AG08396 (cell line): ENCODE results near the gene RTN4IP1.

ENCODE experiments used
- DNase-seq: peaks from one replicate; pipeline ENCODE4 v3.0.0; 2012; ENCODE audit warnings: low spot score, mixed read lengths

RTN4IP1 gene

GRCh38 chr6:106546691-106547414 lies 82.4 kb downstream of the RTN4IP1 start:
- DNase-seq: peak; percentile 41

DNA sequence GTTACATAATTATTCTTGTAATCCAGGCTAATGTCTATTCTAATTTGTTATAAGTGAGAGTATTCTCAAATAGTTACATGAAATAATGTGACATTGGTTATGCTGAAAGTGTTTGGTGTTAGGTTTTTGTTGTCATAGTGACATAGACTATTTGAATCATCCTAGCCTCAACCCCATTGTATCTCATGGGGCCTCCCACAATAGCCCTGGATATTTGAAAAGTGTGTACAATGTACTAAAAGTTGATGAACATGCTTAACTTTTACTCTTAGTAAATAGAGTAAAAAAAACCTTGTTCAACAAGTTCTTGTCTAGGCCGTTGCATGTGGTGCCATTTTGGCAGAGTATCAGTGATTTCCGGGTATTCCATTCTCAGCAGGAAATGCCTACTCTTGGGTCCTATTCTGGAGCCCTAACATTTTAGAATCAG lies 83.0 kb downstream of the RTN4IP1 start:
- no peak for DNase-seq

DNA sequence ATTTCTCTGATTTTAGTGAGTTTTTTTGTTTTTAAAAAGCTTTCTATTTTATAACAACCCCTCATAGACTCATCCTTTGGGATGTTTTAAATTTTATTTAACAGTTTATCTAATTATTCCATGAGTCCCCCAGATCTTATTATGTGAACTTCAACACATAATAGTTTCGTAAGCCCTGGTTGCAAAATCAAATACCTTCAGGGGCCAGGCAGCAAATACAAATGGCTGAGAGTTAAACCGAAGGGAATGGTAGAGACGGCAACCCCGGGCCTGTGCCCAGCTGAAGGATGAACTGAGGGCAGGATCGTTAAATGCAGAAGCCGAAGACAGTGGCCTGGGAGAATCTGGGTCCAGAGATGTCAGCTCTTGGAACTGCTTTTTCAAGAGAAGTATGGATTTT lies 88.4 kb downstream of the RTN4IP1 start:
- DNase-seq: no peak

- DNase-seq: no peak
Observed at GRCh38 chr6:106540432-106540831, 88.9 kb downstream of the RTN4IP1 start.

DNA sequence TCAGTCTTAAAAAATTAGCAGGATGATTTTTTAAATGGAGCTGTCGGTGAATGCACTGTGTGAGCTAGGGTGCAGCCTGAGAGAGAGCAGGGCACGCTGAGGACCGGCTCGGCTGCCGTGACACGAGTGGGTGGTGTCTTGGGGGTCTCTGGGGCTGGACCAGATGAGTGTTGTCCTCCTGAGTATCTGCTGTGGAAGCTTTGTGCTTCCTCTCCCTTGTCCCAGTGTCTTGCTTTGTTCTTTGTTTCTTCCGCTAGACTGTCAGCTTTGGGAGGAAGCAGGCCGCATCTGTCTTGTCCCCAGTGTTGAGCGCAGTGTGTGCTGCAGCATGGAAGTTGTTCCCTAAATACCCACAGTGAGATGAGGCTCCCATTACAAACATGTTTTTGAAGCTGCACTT lies 89.4 kb downstream of the RTN4IP1 start:
- DNase-seq: no peak

DNA sequence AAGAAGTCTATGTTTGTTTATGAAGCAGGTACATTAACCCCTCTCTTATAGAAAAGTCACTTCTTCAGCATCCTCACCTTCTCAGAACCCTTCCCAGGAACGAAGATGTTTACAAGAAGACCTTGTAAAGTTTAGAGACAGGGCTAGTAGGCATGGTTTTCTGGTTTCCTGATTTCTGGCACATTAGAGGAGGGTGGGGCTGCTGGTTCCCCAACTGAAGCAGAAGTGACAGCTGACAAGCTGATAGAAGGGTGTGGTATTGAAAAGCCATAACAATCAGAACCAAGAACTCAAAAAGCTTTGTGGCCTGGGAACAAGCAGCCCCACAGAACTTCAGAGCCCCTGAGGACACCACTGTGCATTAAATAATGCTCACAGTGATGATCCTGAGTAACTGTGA lies 91.2 kb downstream of the RTN4IP1 start:
- DNase-seq: no peak

DNA sequence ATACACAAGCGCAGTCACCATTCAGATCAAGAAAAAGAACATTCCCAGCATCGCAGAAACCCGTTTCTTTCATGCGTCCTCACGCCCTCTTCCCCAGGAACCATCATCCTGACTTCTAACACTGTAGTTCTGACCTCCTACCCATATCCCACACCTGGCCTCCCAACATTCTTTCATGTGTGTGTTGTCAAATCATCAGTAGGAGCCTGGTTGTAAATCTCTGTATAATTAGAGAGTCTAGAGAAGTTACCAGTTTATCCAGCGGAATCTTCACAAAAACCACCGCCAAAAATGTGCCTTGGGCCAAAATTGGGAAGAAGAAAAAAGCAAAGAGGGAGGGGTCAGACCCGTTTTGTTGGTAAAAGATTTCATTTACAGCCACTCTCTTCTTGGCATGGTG lies 91.6 kb downstream of the RTN4IP1 start:
- DNase-seq: no peak

DNA sequence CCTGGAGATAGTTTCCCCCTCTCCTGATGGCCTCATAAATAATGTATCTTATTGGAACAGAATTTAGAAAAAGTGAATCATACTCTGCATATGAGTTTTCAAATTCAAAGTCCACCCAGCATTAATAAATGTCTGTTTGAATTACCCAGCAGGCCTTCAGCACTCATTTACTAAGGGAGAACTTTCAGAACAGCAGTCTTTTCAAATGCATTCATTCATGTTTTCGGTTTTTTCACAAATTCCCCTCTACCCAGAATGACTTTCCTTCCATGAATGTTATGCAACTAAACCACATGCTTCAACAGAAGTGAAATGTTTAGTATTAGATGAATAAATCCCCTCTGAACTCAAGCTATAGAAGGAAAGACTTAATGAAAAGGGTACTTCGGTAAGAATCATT lies 92.4 kb downstream of the RTN4IP1 start:
- no peak for DNase-seq

GRCh38 chr6:106536357-106536756 lies 92.9 kb downstream of the RTN4IP1 start:
- DNase-seq: no peak

DNA sequence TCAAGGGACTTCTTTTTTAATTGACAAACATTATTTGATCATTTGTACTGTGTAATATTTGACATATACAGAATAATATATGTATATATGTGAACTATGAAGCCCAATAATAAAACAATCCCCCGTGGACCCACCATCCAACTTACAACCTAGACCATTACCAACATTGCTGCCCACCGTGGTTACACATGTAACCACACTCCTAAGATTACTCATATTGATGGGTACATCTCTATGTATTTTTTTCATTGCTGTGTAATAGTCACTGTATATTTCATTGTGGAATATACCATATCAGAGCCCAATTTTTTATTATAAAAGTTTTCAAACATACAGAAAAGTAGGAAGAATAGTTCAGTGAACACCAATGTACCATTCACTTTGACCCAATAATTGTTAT lies 94.3 kb downstream of the RTN4IP1 start:
- no peak for DNase-seq

- no peak for DNase-seq
Observed at GRCh38 chr6:106534564-106534982, 94.7 kb downstream of the RTN4IP1 start.

- no peak for DNase-seq
Observed at GRCh38 chr6:106534004-106534403, 95.3 kb downstream of the RTN4IP1 start.

DNA sequence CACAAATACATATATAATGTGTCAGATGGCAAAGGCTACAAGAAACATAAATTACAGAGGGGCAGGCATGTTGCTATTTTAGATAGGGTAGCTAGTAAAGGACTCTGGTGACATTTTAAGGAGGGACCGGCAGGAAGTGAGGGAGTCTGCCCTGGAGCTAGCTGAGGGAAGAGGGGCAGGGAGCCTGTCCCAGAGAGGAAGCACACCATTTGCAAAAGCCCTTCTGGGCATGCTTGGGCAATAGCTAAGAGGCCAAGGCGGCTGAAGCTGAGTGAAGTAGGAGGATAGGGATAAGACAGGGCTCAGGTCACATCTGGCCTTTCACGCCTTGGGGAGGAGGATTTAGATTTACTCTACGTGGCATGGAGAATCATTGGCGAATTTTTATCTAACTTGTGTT lies 96.2 kb downstream of the RTN4IP1 start:
- DNase-seq: no peak

DNA sequence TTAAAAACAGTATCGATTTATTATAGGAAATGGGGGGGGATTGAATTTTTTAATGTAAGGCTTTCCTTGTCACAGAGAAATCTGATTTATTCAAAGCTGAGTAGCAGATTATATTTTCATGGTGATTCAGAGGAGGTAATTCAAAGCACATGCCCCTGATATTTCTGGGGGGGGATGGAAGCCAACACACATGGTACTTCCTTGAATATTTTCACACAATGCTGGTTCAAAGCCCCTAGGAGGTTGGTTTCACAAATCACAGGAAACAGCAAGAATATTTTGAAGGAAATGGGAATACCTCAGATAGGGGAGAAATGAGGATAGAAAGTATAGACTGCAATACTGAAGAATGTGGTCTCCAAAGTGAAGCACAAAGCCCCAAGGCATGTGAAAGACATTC lies 98.8 kb downstream of the RTN4IP1 start:
- DNase-seq: no peak

- DNase-seq: no peak
Observed at GRCh38 chr6:106530026-106530425, 99.3 kb downstream of the RTN4IP1 start.

DNA sequence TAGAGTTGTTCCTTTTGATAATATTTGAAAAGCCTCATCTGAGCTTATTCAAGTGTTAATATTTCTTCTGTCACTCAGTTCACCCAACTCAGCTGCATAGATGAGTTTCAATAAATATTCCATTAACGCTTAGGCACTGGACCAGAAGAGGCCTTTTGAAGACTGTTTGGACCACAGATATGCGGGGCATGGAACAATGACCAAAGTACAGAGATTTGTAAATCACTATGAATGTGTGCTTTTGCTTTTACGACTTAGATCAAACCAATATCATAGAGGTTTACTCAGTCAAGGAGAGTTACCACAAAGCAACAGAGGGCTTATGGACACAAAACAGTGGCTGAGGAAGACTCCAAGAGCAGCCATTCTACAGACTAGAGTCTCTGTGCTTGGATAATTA lies 99.9 kb downstream of the RTN4IP1 start:
- DNase-seq: no peak

DNA sequence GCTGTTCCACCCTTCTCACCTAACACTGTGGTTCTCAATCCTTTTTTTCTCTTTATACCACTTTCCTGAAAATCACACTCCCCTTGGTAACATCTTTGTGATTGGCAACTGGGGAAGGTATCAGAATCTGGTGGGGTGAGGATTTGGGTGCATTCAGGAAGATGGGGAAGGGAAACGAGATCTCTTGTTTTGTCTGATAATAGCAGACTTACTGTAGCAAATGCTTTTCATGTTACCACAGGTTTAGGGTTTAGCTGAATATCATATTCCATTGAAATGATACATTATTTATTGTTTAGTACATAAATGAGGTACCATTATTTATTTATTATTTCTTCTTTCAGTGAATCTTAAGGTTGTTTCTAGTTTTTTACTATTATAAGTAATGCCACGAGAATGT lies 100.8 kb downstream of the RTN4IP1 start:
- no peak for DNase-seq

GRCh38 chr6:106527979-106528378 lies 101.3 kb downstream of the RTN4IP1 start:
- peak; percentile 62 for DNase-seq

DNA sequence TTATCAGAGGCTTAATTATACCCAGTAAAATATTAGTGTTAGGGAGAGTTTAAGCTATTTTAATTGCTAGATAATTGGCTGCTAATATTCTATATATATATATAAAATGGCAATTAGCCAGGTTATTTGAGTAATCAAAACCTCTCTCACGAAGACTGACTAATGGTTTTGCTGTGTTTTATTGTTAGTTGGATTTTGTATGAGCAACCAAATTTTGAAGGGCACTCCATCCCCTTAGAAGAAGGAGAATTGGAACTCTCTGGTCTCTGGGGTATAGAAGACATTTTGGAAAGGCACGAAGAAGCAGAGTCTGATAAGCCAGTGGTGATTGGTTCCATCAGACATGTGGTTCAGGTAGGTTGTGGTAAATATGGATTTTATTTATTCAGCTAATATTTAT lies 102.2 kb downstream of the RTN4IP1 start:
- DNase-seq: no peak

DNA sequence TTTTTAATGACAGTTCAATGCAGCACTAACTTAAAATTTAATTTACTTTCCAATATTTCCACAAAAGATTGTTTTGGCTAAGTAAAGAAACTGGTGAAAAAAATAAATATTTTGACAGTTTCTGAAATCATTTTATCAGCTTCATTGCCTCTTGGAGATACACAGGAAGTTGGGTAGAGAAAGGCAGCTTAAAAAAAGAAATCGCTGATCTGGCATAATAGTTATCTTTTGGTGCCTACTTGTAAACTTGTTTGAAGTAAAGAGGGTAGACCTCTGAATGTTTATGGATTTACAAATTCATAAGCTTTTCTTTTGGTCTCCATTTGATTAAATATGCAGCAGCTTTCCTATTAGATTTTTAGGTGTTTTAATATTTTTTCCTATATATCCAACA lies 103.4 kb downstream of the RTN4IP1 start:
- no peak for DNase-seq

GRCh38 chr6:106525107-106525881 lies 104.0 kb downstream of the RTN4IP1 start:
- no peak for DNase-seq

DNA sequence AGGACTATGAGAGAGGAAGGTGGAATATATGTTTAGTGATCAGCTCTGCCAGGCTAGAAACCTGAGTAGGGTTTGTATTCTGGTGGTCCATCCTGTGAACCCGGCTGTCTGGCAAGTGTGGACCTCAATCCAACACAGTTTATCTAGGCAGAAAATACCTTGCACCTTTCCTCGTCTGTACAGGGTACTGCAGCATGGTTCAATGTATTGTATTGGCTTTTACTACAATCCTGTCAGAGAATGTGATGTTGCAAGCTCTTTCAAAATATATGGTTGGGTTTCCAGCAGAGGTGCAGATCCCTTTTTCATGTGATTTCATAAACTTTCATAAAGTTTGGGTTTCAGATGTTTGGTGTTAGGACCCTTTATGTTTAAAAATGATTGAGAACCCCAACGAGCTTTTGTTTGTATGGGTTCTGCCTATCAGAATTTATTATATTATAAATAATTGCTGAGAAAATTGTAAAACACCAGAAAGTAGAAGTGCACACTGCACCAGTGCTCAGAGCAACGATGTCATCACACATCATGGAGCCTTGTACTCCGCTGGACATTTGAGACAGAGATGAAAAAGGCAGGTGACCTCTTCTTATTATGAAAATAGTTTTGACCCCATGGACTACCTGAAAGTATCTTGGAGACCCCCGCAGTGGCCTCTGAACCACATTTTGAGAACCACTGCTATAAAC lies 106.6 kb downstream of the RTN4IP1 start:
- no peak for DNase-seq
